GM12864 (cell line): ENCODE measurements around the gene PSMD13.

Source experiments
- DNase-seq: peaks from one replicate; pipeline ENCODE4 v3.0.0-alpha.2; 2011; ENCODE audit warnings: low read depth
- H3K4me3 ChIP-seq: 2 replicates; pipeline ENCODE4 v1.5.1; 2011; ENCODE audit warnings: mild to moderate bottlenecking, low read depth, low read length, control low read depth
- CTCF ChIP-seq: IDR thresholded peaks from 2 replicates; pipeline ENCODE4 v1.5.1; 2011; ENCODE audit warnings: low read depth, mild to moderate bottlenecking, moderate library complexity, low read length, control low read depth, inconsistent platforms; ENCODE audit errors: missing control alignments

The PSMD13 gene

GRCh38 chr11:210122-210802, 26.5 kb upstream of the PSMD13 start:
- H3K4me3 ChIP-seq: no peak overlapping the region; the same call in 1 of the 2 replicates
- TF ChIP-seq CTCF: no peak
- no peak for DNase-seq

GRCh38 chr11:210803-211180, 26.0 kb upstream of the PSMD13 start:
- no peak for TF ChIP-seq CTCF
- DNase-seq: no peak
- H3K4me3 ChIP-seq: no peak overlapping the region

GRCh38 chr11:211295-211694, 25.5 kb upstream of the PSMD13 start:
- no peak overlapping the region for H3K4me3 ChIP-seq
- TF ChIP-seq CTCF: no peak
- no peak for DNase-seq

- TF ChIP-seq CTCF: no peak
- DNase-seq: no peak
- no peak overlapping the region for H3K4me3 ChIP-seq
Observed at GRCh38 chr11:211741-212140, 25.0 kb upstream of the PSMD13 start.

GRCh38 chr11:212150-213100, 24.4 kb upstream of the PSMD13 start:
- H3K4me3 ChIP-seq: no peak overlapping the region
- TF ChIP-seq CTCF: no peak

GRCh38 chr11:213111-213510, 23.7 kb upstream of the PSMD13 start:
- DNase-seq: no peak
- no peak overlapping the region for H3K4me3 ChIP-seq
- no peak for TF ChIP-seq CTCF

More at GRCh38 chr11:212150-213100, 24.4 kb upstream of the PSMD13 start:
- no peak for DNase-seq
